Tibial artery (tissue), 4 donors: ENCODE results near the gene SNX2.

Experiments
- DNase-seq, 2 donors: peaks; one replicate each; pipeline ENCODE4 v3.0.0-alpha.2; 2019
- H3K27ac ChIP-seq, 2 donors: fragments of 200-600 bp; sonication (generic) in 1 of 2; 1 replicate in 1 of 2; 2 replicates in 1 of 2; pipeline ENCODE4 v1.5.1; 2018 to 2019; ENCODE audit warnings: mild to moderate bottlenecking in 1 of 2
- H3K27me3 ChIP-seq, 2 donors: fragments of 200-600 bp; sonication (generic) in 1 of 2; one replicate each; pipeline versions ENCODE4 v1.5.1 to v1.6.0; 2016 to 2019
- H3K36me3 ChIP-seq, 3 donors: fragments of 200-600 bp; sonication (generic) in 2 of 3; one replicate each; pipeline ENCODE4 v1.5.1; 2016 to 2019; ENCODE audit warnings: mild to moderate bottlenecking in 2 of 3
- H3K4me1 ChIP-seq, 4 donors: fragments of 200-600 bp; sonication (generic) in 2 of 4; 1 replicate in 3 of 4; 2 replicates in 1 of 4; pipeline ENCODE4 v1.5.1; 2016 to 2019
- H3K4me3 ChIP-seq, 2 donors: fragments of 200-600 bp; sonication (generic) in 1 of 2; 1 replicate in 1 of 2; 2 replicates in 1 of 2; pipeline ENCODE4 v1.5.1; 2018 to 2019; ENCODE audit warnings: mild to moderate bottlenecking in 2 of 2
- H3K9me3 ChIP-seq, 3 donors: fragments of 200-600 bp; sonication (generic) in 1 of 3; one replicate each; pipeline ENCODE4 v1.5.1; 2016 to 2019
- intact Hi-C: fragments of 100-400 bp; cut with DNase I; formaldehyde crosslinking; loops from one replicate; pipeline ENCODE4 v1.15.0; 2023; ENCODE audit warnings: low total_unique reads
- TF ChIP-seq, protein P1 (sequence below), 2 experiments: fragments of 200-600 bp in 1 of 2; fragments of 450-650 bp in 1 of 2; IDR thresholded peaks; one replicate each; pipeline ENCODE4 v1.5.1; 2017 to 2019; ENCODE audit warnings: antibody characterized with exemption in 2 of 2, mild to moderate bottlenecking in 1 of 2, moderate library complexity in 1 of 2

The SNX2 gene

GRCh38 chr5:122774861-122775549 lies at the start of gene SNX2:
Gene SNX2 (plus strand): TSS chr5:122775080. CDS start chr5:122775104, 24 bp downstream.
- H3K4me1 ChIP-seq: peaks cover 0 to 49% (median 12%) of the 10 kb centered on the region in 4 donors
- DNase-seq: peak; percentile 95 to 97
- intact Hi-C loops: loop anchor here (10.0 kb wide), 1 partner anchor 70 kb away; the partner anchor contains the start of gene SNX24
- TF ChIP-seq, protein P1, sequence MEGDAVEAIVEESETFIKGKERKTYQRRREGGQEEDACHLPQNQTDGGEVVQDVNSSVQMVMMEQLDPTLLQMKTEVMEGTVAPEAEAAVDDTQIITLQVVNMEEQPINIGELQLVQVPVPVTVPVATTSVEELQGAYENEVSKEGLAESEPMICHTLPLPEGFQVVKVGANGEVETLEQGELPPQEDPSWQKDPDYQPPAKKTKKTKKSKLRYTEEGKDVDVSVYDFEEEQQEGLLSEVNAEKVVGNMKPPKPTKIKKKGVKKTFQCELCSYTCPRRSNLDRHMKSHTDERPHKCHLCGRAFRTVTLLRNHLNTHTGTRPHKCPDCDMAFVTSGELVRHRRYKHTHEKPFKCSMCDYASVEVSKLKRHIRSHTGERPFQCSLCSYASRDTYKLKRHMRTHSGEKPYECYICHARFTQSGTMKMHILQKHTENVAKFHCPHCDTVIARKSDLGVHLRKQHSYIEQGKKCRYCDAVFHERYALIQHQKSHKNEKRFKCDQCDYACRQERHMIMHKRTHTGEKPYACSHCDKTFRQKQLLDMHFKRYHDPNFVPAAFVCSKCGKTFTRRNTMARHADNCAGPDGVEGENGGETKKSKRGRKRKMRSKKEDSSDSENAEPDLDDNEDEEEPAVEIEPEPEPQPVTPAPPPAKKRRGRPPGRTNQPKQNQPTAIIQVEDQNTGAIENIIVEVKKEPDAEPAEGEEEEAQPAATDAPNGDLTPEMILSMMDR (IDR thresholded peaks at IDR 0.05): peak; percentile 11 to 26
- no peaks in the 10 kb centered on the region for H3K9me3 ChIP-seq
- H3K27me3 ChIP-seq: no peaks in the 10 kb centered on the region
- peak within 1 kb of the TSS; percentile 93 to 94 for H3K27ac ChIP-seq
- peak within 1 kb of the TSS; percentile 93 to 94 for H3K4me3 ChIP-seq
- no peaks in the 10 kb centered on the region for H3K36me3 ChIP-seq

DNA sequence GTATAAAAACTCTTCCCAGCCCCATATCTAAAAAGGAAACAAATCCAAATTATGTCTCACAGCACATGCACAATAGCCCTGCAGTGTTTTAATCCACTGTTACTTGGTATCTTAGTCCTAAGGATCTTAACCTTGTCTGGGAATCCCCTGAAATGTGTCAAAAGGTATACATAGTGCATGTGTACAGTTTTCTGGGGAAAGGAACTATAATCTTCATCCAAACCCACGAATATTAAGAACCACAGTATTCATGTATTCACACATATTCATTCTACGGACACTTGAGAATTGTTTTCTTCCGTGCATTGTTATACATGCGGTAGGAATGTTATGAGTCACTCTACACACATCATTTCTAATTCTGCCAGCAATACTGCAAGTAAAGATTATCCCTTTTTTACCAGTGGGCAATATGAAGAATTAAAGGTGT lies 47.8 kb upstream of the SNX2 start:
- Histone ChIP-seq H3K4me3 (no peak overlapping the region), H3K36me3 (no peaks in the 10 kb centered on the region), H3K4me1 (peaks cover 0 to 3% (median 0%) of the 10 kb centered on the region in 4 donors), H3K27ac (no peak overlapping the region), H3K9me3 (no peaks in the 10 kb centered on the region), H3K27me3 (no peaks in the 10 kb centered on the region)
- TF ChIP-seq, protein P1 (IDR thresholded peaks at IDR 0.05): no peak
- no peak for DNase-seq
- intact Hi-C loops: no loop called here

DNA sequence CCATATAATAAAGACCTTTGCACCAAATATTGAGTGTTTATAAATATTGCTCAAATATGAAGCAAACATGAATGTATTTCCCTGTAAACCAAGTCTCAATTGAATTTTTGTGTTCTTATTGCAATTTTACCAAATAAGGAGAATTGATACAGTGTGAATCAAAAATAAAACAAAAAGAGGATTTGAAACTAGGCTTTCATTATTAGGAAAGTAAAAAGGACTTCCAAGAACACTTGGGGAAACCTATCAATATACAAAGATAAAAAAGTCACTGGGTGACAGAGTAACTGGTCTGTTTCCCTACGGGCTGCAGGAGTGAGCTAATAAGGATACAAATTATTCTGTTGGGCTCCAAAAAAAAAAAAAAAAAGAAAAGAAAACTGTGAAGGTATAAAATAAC lies 44.8 kb upstream of the SNX2 start:
- no peak overlapping the region for H3K27ac ChIP-seq
- no peak for DNase-seq
- H3K4me3 ChIP-seq: no peak overlapping the region
- no peaks in the 10 kb centered on the region for H3K36me3 ChIP-seq
- TF ChIP-seq, protein P1 (IDR thresholded peaks at IDR 0.05): no peak
- H3K27me3 ChIP-seq: no peaks in the 10 kb centered on the region
- intact Hi-C loops: no loop called here
- peaks cover 0 to 3% (median 0%) of the 10 kb centered on the region in 4 donors for H3K4me1 ChIP-seq
- no peaks in the 10 kb centered on the region for H3K9me3 ChIP-seq

DNA sequence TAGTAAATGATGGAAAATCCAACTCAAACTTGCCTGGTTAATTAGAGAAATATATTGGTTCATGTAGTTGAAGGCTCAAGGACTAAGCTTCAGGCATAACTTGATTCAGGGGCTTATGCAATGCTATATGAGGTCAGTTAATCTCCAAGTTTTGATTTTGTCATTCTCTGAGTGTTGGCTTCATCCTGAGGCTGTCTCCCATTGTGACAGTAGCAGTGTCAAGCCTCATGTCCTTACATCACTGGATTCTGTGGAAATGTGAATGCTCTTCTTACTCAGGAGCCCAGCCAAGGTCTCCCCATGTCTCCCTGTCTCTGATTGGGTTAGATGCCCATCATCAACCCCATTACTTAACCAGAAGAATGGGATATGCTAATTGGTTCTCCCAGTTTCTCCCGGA lies 44.4 kb upstream of the SNX2 start:
- intact Hi-C loops: no loop called here
- Histone ChIP-seq H3K4me3 (no peak overlapping the region), H3K36me3 (no peaks in the 10 kb centered on the region), H3K4me1 (peaks cover 0 to 3% (median 0%) of the 10 kb centered on the region in 4 donors), H3K9me3 (no peaks in the 10 kb centered on the region), H3K27ac (no peak overlapping the region), H3K27me3 (no peaks in the 10 kb centered on the region)
- no peak for DNase-seq
- TF ChIP-seq, protein P1 (IDR thresholded peaks at IDR 0.05): no peak

GRCh38 chr5:122736086-122736845 lies 38.6 kb upstream of the SNX2 start:
- Histone ChIP-seq H3K27me3 (no peaks in the 10 kb centered on the region), H3K36me3 (no peaks in the 10 kb centered on the region), H3K9me3 (no peaks in the 10 kb centered on the region), H3K4me1 (no peaks in the 10 kb centered on the region), H3K27ac (no peak overlapping the region), H3K4me3 (no peak overlapping the region)
- no peak for DNase-seq
- intact Hi-C loops: no loop called here
- TF ChIP-seq, protein P1 (IDR thresholded peaks at IDR 0.05): no peak
